Cerebellar nuclear complex (tissue), 1 donor: Measurements from ENCODE around the gene INPP5A.
"Not testable (repeated sequence)": the region's sequence is repeated elsewhere in the genome, so short reads cannot be mapped to it uniquely, and the experiment has no call there.

Source experiments
- DNase-seq, 2 experiments: peaks; one replicate each; lab custom pipeline; 2025; lab: John Stamatoyannopoulos, UW

The INPP5A gene

GRCh38 chr10:132743196-132743924 lies 205.8 kb downstream of the INPP5A start:
- not testable (repeated sequence) for DNase-seq

- no peak for DNase-seq
Observed at GRCh38 chr10:132743925-132744490, 206.4 kb downstream of the INPP5A start.

DNA sequence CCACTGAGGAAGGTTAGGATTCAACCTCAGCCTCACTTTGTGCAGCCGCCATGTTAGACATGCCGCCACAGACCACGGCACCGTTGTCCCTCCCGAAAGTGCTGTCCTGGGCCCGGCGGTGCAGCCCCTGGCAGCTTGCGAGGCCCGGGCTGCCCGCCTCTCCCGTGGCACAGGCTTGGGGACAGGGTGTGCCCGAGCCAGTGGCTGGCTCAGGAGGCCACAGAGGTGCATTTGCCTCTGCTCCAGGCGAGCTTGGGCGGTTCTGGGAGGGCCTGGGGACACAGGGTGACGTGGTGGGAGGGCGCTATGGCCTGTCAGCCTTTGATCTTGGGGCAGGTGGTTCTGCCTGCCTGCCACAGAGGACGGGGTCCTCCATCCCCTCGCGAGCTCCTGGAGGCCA lies 207.3 kb downstream of the INPP5A start:
- no peak for DNase-seq

DNA sequence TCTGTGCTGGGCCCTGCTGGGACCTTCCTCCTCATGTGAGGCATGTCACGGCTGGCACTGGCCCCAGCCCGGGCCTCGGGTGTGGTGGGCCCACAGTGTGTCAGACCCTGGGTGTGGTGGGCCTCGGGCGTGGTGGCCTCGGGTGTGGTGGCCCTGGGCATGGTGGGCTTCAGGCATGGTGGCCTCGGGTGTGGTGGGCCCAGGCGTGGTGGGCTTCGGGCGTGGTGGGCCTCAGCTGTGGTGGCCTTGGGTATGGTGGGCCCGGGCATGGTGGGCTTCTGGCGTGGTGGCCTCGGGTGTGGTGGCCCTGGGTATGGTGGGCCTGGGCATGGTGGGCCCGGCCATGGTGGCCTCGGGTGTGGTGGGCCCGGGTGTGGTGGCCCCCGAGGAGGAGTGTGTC lies 207.9 kb downstream of the INPP5A start:
- no peak for DNase-seq

- DNase-seq = no peak
Observed at GRCh38 chr10:132745971-132746370, 208.4 kb downstream of the INPP5A start.

GRCh38 chr10:132746386-132746785 lies 208.8 kb downstream of the INPP5A start:
- DNase-seq = no peak

GRCh38 chr10:132746801-132747625 lies 209.4 kb downstream of the INPP5A start:
- DNase-seq = peak in 1 of 2 experiments; percentile 8

GRCh38 chr10:132748135-132748534 lies 210.5 kb downstream of the INPP5A start:
- DNase-seq = no peak

GRCh38 chr10:132748545-132749370 lies 211.2 kb downstream of the INPP5A start:
- DNase-seq = no peak

- no peak for DNase-seq
Observed at GRCh38 chr10:132749371-132749795, 211.8 kb downstream of the INPP5A start.

DNA sequence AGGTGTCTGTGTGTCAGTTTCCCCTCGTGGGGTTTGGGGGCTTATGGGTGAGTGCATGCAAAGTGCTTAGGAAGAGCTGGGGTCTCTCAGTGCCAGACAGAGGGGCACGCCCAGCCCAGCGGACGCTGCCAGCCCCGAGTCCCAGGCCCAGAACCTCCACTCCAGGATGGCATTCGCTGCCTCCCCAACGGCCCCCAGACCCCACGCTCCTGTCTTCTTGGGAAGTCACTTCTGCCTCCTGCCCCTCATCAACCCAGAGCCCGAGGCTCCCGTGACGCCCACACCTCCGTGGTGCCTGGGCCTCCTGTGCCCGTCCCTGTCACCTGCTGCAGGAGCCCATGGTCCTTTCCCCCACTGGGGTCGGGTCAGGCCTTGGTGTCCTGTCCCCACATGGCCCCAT lies 213.3 kb downstream of the INPP5A start:
- no peak for DNase-seq

DNA sequence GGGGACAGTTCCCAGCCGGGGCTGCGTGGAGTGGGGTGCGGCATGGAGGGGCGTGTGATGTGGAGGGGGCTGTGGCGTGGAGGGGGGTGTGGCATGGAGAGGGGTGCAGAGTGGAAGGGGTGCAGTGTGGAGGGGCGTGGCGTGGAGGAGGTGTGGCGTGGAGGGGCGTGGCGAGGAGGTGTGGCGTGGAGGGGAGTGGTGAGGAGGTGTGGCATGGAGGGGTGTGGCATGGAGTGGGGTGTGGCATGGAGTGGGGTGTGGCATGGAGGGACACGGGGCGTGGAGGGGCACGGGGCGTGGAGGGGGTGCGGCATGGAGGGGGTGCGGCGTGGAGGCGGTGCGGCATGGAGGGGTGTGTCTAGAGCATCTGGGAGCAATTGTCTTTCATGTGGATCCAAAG lies 214.8 kb downstream of the INPP5A start:
- DNase-seq = no peak

GRCh38 chr10:132752961-132753360 lies 215.4 kb downstream of the INPP5A start:
- no peak for DNase-seq

DNA sequence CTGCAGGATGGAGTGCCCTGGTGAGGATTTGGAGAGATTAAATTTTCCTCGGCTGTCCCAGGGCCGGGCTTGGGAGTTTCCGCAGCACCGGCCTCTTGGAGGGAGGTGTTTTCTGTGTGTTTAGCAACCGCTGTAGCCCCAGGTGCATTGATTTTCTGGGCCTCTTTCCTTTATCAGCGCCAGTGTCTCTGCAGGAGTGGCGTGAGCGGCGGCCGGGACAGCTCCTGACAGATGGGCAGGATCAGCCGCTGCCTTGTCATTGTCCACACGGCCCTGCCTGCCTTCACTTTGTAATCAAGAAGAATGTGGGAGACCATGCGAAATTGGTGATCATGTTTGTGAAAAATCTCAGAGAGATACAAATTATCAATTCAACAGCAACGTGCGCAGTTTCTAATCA lies 216.0 kb downstream of the INPP5A start:
- DNase-seq = no peak

GRCh38 chr10:132754071-132754470 lies 216.5 kb downstream of the INPP5A start:
- DNase-seq = no peak

DNA sequence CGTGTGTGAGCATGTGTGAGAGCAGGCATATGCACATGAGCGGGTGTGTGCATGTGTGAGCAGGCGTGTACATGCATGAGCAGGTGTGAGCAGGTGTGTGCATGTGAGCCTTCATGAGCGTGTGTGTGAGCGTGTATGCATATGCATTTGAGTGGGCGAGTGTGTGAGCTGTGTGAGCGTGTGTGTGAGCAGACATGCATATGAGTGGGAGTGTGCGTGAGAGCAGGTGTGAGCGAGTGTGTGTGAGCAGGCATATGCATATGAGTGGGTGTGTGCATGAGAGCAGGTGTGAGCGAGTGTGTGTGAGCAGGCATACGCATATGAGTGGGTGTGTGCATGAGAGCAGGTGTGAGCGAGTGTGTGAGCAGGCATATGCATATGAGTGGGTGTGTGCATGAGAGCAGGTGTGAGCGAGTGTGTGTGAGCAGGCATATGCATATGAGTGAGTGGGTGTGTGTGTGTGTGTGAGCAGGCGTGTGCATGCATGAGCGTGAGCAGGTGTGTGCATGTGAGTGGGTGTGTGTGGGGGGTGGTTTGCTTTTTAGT lies 217.7 kb downstream of the INPP5A start:
- no peak for DNase-seq

DNA sequence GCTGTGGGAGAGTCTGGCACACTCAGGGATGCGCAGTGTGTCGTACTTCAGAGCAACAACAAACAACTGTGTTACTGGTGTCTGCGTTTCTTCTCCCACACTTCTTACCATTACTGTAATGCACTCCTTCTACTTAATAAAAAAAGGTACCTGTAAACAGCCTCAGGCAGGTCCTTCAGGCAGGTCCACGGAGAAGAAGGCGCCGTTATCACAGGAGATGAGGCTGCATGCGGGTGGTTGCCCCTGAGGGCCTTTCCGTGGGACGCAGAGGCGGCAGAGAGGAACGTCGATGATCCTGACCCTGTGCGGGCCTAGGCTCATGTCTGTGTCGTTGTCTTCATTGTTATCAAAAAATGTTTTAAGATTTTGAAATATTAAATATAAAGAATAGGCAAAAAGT lies 219.0 kb downstream of the INPP5A start:
- DNase-seq = no peak

- DNase-seq = no peak
Observed at GRCh38 chr10:132757171-132757570, 219.6 kb downstream of the INPP5A start.

GRCh38 chr10:132758865-132759264 lies 221.3 kb downstream of the INPP5A start:
- no peak for DNase-seq

GRCh38 chr10:132761395-132762060 lies 223.9 kb downstream of the INPP5A start:
- no peak for DNase-seq

DNA sequence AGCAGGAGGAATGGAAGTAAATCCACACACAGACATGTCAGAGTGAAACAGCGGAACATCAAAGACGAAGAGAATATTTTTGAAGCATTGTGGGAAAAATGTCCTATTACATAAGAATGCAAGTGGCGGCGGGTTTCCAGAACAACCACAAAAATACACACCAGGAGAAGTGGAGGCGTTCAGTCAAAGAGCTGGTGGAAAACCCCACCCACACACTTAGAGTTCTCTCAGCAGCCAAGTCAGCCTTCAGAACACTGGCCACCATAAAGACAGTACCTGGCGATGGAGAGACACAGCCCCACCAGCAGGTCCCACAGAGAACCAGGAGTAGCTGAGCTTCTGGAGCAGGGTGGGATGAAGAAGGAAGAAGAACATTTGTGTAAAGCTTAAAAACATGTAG lies 224.7 kb downstream of the INPP5A start:
- DNase-seq = no peak
